ENCODE measurements around the gene C9orf40. TPM values are rescaled to one million over a fixed set of nuclear protein-coding genes. Genes with fewer than 3 reads are reported as not detected.

C9orf40 gene
- total and polyA plus RNA-seq, 2 experiments from 2014 or later = 8.9 to 12.0 TPM

GRCh38 chr9:74951107-74951720 is 1.5 kb downstream of the C9orf40 start:
- Histone ChIP-seq H3K4me3 (peak overlapping the region; percentile 89), H3K27me3 (no peaks in the 10 kb centered on the region), H3K9me3 (ENCODE audit: low read depth) (no peaks in the 10 kb centered on the region), H3K4me1 (ENCODE audit: low read depth) (no peaks in the 10 kb centered on the region), H3K27ac (peak overlapping the region; percentile 86), H3K36me3 (no peaks in the 10 kb centered on the region)
- DNase-seq (ENCODE audit: low read depth in 1 of 2, low spot score in 1 of 2) = no peak
- no peak for TF ChIP-seq CTCF (IDR thresholded peaks at IDR 0.05; ENCODE audit: low read depth, low read length)

GRCh38 chr9:74949859-74950855 is 2.6 kb downstream of the C9orf40 start:
- Histone ChIP-seq H3K36me3 (no peaks in the 10 kb centered on the region), H3K9me3 (ENCODE audit: low read depth) (no peaks in the 10 kb centered on the region), H3K4me3 (no peak overlapping the region), H3K27me3 (no peaks in the 10 kb centered on the region), H3K27ac (no peak overlapping the region), H3K4me1 (ENCODE audit: low read depth) (no peaks in the 10 kb centered on the region)
- DNase-seq (ENCODE audit: low read depth in 1 of 2, low spot score in 1 of 2) = no peak
- TF ChIP-seq CTCF (IDR thresholded peaks at IDR 0.05; ENCODE audit: low read depth, low read length) = no peak

- DNase-seq (ENCODE audit: low read depth in 1 of 2, low spot score in 1 of 2) = no peak
- Histone ChIP-seq H3K36me3 (no peaks in the 10 kb centered on the region), H3K4me3 (no peak overlapping the region), H3K27me3 (no peaks in the 10 kb centered on the region), H3K4me1 (ENCODE audit: low read depth) (no peaks in the 10 kb centered on the region), H3K27ac (no peak overlapping the region), H3K9me3 (ENCODE audit: low read depth) (no peaks in the 10 kb centered on the region)
- no peak for TF ChIP-seq CTCF (IDR thresholded peaks at IDR 0.05; ENCODE audit: low read depth, low read length)
These were observed 3.8 kb downstream of the C9orf40 start for GRCh38 chr9:74948937-74949336.

GRCh38 chr9:74946686-74947085 is 6.0 kb downstream of the C9orf40 start:
- TF ChIP-seq CTCF (IDR thresholded peaks at IDR 0.05; ENCODE audit: low read depth, low read length) = no peak
- no peak overlapping the region for H3K4me3 ChIP-seq
- no peaks in the 10 kb centered on the region for H3K27me3 ChIP-seq
- no peak overlapping the region for H3K27ac ChIP-seq
- H3K9me3 ChIP-seq (ENCODE audit: low read depth) = no peaks in the 10 kb centered on the region
- no peak for DNase-seq (ENCODE audit: low read depth in 1 of 2, low spot score in 1 of 2)
- H3K4me1 ChIP-seq (ENCODE audit: low read depth) = no peaks in the 10 kb centered on the region
- no peaks in the 10 kb centered on the region for H3K36me3 ChIP-seq

- Histone ChIP-seq H3K27ac (no peak overlapping the region), H3K9me3 (ENCODE audit: low read depth) (no peaks in the 10 kb centered on the region), H3K4me1 (ENCODE audit: low read depth) (no peaks in the 10 kb centered on the region), H3K27me3 (no peaks in the 10 kb centered on the region), H3K36me3 (no peaks in the 10 kb centered on the region), H3K4me3 (no peak overlapping the region)
- no peak for TF ChIP-seq CTCF (IDR thresholded peaks at IDR 0.05; ENCODE audit: low read depth, low read length)
- DNase-seq (ENCODE audit: low read depth in 1 of 2, low spot score in 1 of 2) = peak in 1 of 2 donors; percentile 10
These were observed 9.9 kb downstream of the C9orf40 start for GRCh38 chr9:74942801-74943200.

All from cardiac muscle cell (in vitro differentiated cells and primary cell).